HepG2 (cell line): ENCODE measurements around the gene NAPB. TPM values are rescaled to one million over a fixed set of nuclear protein-coding genes. Genes with fewer than 3 reads are reported as not detected.

Experiments
- AKAP8 ChIP-seq: sonication (generic); formaldehyde crosslinking; IDR thresholded peaks from 2 replicates; pipeline ENCODE4 v1.5.1; 2020; ENCODE audit warnings: mild to moderate bottlenecking, missing genetic modification reagents
- ARID2 ChIP-seq: sonication (generic); formaldehyde crosslinking; IDR thresholded peaks from 2 replicates; pipeline ENCODE4 v1.8.1; 2022; ENCODE audit warnings: mild to moderate bottlenecking, missing genetic modification reagents, borderline replicate concordance
- FOXM1 ChIP-seq: sonication (generic); formaldehyde crosslinking; IDR thresholded peaks from 2 replicates; pipeline ENCODE4 v1.5.0; 2020; ENCODE audit warnings: missing genetic modification reagents
- GATA4 ChIP-seq: sonication (generic); IDR thresholded peaks from 2 replicates; pipeline ENCODE4 v1.6.1; 2016; ENCODE audit warnings: antibody characterized with exemption, low read depth, borderline replicate concordance
- GTF3A ChIP-seq: sonication (generic); formaldehyde crosslinking; conservative IDR thresholded peaks from 2 replicates; pipeline ENCODE4 v1.4.0; 2020; ENCODE audit warnings: mild to moderate bottlenecking, missing genetic modification reagents
- HDAC1 ChIP-seq: sonication (generic); formaldehyde crosslinking; IDR thresholded peaks from 2 replicates; pipeline ENCODE4 v1.5.1; 2020; ENCODE audit warnings: mild to moderate bottlenecking, missing genetic modification reagents
- HOXA5 ChIP-seq: sonication (generic); formaldehyde crosslinking; IDR thresholded peaks from 2 replicates; pipeline ENCODE4 v1.4.0; 2020; ENCODE audit warnings: missing genetic modification reagents
- MAFG ChIP-seq: sonication (generic); formaldehyde crosslinking; IDR thresholded peaks from 2 replicates; pipeline ENCODE4 v1.5.1; 2020; ENCODE audit warnings: mild to moderate bottlenecking, missing genetic modification reagents
- MIXL1 ChIP-seq: IDR thresholded peaks from 2 replicates; pipeline ENCODE4 v1.6.1; 2016
- NKX3-1 ChIP-seq: sonication (generic); formaldehyde crosslinking; IDR thresholded peaks from 2 replicates; pipeline ENCODE4 v1.5.0; 2020; ENCODE audit warnings: missing genetic modification reagents
- PBX3 ChIP-seq: sonication (generic); formaldehyde crosslinking; IDR thresholded peaks from 2 replicates; pipeline ENCODE4 v1.8.1; 2023; ENCODE audit warnings: missing genetic modification reagents, inconsistent platforms, borderline replicate concordance
- SOX6 ChIP-seq, 2 experiments: fragments of 450-650 bp in 1 of 2; sonication (generic) in 1 of 2; formaldehyde crosslinking in 1 of 2; IDR thresholded peaks; 2 replicates each; pipeline versions ENCODE4 v1.4.0 to v1.6.1; 2017 to 2020; ENCODE audit warnings: antibody characterized with exemption in 1 of 2, mild to moderate bottlenecking in 1 of 2, missing genetic modification reagents in 1 of 2
- SRSF9 ChIP-seq: fragments of 200-400 bp; formaldehyde crosslinking; IDR thresholded peaks from 2 replicates; pipeline ENCODE4 v1.6.1; 2018; ENCODE audit warnings: borderline replicate concordance, mild to moderate bottlenecking, low read depth, low read length; ENCODE audit not compliant: insufficient read depth, poor library complexity, severe bottlenecking
- STAT6 ChIP-seq: sonication (generic); formaldehyde crosslinking; IDR thresholded peaks from 2 replicates; pipeline ENCODE4 v1.4.0; 2020; ENCODE audit warnings: missing genetic modification reagents, mild to moderate bottlenecking, borderline replicate concordance
- THAP7 ChIP-seq: sonication (generic); formaldehyde crosslinking; IDR thresholded peaks from 2 replicates; pipeline ENCODE4 v1.8.1; 2023; ENCODE audit warnings: mild to moderate bottlenecking, missing genetic modification reagents
- ZNF30 ChIP-seq: sonication (generic); formaldehyde crosslinking; IDR thresholded peaks from 2 replicates; pipeline ENCODE4 v1.5.0; 2020; ENCODE audit warnings: mild to moderate bottlenecking, missing genetic modification reagents
- ZNF546 ChIP-seq: sonication (generic); formaldehyde crosslinking; conservative IDR thresholded peaks from 2 replicates; pipeline ENCODE4 v1.8.1; 2023; ENCODE audit warnings: mild to moderate bottlenecking, missing genetic modification reagents
- ZNF557 ChIP-seq: sonication (generic); formaldehyde crosslinking; IDR thresholded peaks from 2 replicates; pipeline ENCODE4 v1.4.0; 2020; ENCODE audit warnings: missing genetic modification reagents
- ZNF691 ChIP-seq: sonication (generic); formaldehyde crosslinking; IDR thresholded peaks from 2 replicates; pipeline ENCODE4 v1.4.0; 2020; ENCODE audit warnings: missing genetic modification reagents, low read depth, mild to moderate bottlenecking, borderline replicate concordance
- ZNF703 ChIP-seq: sonication (generic); formaldehyde crosslinking; IDR thresholded peaks from 2 replicates; pipeline ENCODE4 v1.5.1; 2020; ENCODE audit warnings: missing genetic modification reagents, mild to moderate bottlenecking, moderate library complexity, borderline replicate concordance
- ZNF780A ChIP-seq: sonication (generic); formaldehyde crosslinking; IDR thresholded peaks from 2 replicates; pipeline ENCODE4 v1.8.0; 2022; ENCODE audit warnings: mild to moderate bottlenecking, missing genetic modification reagents, moderate library complexity
- polyA plus RNA-seq, 8 experiments: library from polyadenylated mRNA; depleted of rRNA in 3 of 8; stranded (reverse) in 7 of 8; unstranded in 1 of 8; fragments of >200 nt; fragmentation: Illumina TruSeq in 4 of 8; extraction: Trizol in 4 of 8; gene quantifications; 2 replicates each; pipeline versions ENCODE4 v1.2.1 to v1.2.3, GENCODE V29; 2011 to 2016; ENCODE audit warnings: low read depth in 4 of 8, missing spikeins in 1 of 8, mixed read lengths in 1 of 8; ENCODE audit not compliant: insufficient read depth in 1 of 8
- total RNA-seq, 5 experiments: library from RNA; depleted of rRNA; stranded (reverse); fragments of >200 nt; fragmentation: Illumina TruSeq; extraction: Trizol; gene quantifications; 2 replicates each; pipeline ENCODE4 v1.2.3, GENCODE V29; 2016; ENCODE audit warnings: low read depth in 1 of 5

Gene NAPB
- total and polyA plus RNA-seq, 2 of the 13 experiments (the other 11 are each of a cell fraction or from before 2014, with no cell fraction given), result 15.2 to 16.1 TPM

DNA sequence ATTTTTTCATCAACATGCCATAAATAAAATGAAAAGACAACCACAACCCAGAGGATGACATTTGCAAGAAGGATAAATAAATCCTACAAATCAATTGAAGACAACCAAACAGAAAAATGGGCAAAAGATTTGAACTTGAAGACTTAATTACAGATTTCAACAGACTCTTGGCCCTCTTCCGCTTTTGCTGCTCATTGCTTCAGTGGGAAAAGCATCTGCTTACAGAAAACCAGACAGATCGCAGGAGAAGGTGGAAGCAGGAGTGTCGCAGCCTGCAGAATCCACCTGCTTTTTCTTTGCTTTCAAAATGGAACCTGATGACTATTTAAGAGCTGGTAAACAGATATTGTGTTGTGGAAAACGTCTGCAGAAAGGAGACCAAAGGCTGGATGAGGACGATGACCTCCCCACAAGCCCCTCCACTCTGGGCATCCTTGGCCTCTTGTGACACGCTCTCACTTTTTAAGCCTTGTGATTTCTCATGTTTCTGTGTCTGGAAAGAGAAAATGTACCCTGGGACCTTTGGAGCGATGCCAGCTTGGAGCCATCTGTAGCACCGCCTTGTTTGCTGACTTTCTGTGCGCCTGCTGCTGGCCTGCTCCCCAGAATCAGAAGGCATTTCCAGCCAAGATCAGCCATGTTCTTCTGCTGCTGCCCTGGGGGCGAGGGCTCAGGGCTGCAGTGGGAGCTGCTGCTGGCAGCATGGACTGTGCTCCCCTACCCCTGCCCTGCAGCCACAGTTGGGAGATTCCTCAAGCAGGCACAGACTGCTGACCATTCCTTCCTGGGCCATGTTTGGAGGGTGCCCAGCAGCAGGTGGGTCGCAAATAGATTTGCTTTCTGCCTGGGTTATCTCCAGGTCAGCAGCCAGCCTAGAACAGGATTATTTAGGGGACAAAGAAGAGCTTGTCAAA lies 14.6 kb upstream of the NAPB start (continued):
- no peak for TF ChIP-seq ARID2
- peak; percentile 24; the same call in 1 of the 2 replicates for TF ChIP-seq MIXL1 (CRISPR knock-in tag)
- no peak for TF ChIP-seq ZNF30 (CRISPR knock-in tag)
- 0 out of 2 replicates have a peak, but pooled peaks have one; percentile 70 for TF ChIP-seq AKAP8 (CRISPR knock-in tag)
- no peak for TF ChIP-seq MAFG (CRISPR knock-in tag)
- TF ChIP-seq HOXA5 (CRISPR knock-in tag), result peak; percentile 76; the same call in 1 of the 2 replicates
- TF ChIP-seq THAP7 (CRISPR knock-in tag), result 0 out of 2 replicates have a peak, but pooled peaks have one; percentile 62
- TF ChIP-seq GATA4, result no peak
- TF ChIP-seq SRSF9, result no peak
- TF ChIP-seq SOX6 (IDR thresholded peaks at IDR 0.05), result no peak
- peak; percentile 53; the same call in 1 of the 2 replicates for TF ChIP-seq SOX6 (CRISPR knock-in tag; IDR thresholded peaks at IDR 0.05)
- TF ChIP-seq GTF3A, result no peak
- TF ChIP-seq HDAC1 (CRISPR knock-in tag), result no peak; the same call in 1 of the 2 replicates
- no peak for TF ChIP-seq ZNF703 (CRISPR knock-in tag)
- TF ChIP-seq ZNF780A (CRISPR knock-in tag), result no peak
- no peak for TF ChIP-seq NKX3-1 (CRISPR knock-in tag)
- no peak for TF ChIP-seq ZNF546 (CRISPR knock-in tag)
- no peak for TF ChIP-seq FOXM1 (CRISPR knock-in tag)
- no peak for TF ChIP-seq ZNF557 (CRISPR knock-in tag)
- no peak for TF ChIP-seq PBX3 (CRISPR knock-in tag)
- TF ChIP-seq STAT6, result no peak
- no peak; the same call in 1 of the 2 replicates for TF ChIP-seq ZNF691
